Mammary epithelial cell (primary cell): ENCODE data around the gene CACNA1D.

Experiments
- CTCF ChIP-seq, 2 donors: IDR thresholded peaks in 1 of 2; conservative IDR thresholded peaks in 1 of 2; 2 replicates each; pipeline ENCODE4 v1.5.1; 2011 to 2012; ENCODE audit warnings: inconsistent platforms in 2 of 2, low read length in 2 of 2, mild to moderate bottlenecking in 2 of 2, control low read depth in 1 of 2, low read depth in 1 of 2; ENCODE audit not compliant: insufficient read depth in 1 of 2; ENCODE audit errors: extremely low read depth in 1 of 2
- EZH2 ChIP-seq: IDR thresholded peaks from 2 replicates; pipeline ENCODE4 v1.6.1; 2012; ENCODE audit warnings: low read length, inconsistent platforms, borderline replicate concordance

DNA sequence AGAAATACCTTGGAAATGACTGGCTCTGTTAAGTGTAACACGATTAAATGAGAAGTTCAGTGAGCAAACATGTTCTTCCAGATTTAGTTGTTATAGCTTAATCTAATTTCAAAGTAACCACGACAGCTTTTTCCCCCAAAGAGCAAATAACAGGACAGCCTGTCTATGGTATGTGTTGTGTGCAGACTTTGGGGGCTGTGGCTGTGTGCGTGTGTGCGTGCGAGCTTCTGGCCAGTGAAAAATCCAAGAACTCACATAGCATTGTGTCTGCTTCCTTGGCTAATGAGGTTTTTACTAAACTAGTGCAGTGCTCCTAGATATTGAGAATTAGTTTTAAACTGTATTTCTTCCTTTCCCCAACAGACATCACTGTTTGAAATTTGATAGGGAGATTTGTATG, 167.1 kb downstream of the CACNA1D start:
- no peak for TF ChIP-seq CTCF (conservative IDR thresholded peaks at IDR 0.05 in 1 of 2, IDR thresholded peaks at IDR 0.05 in 1 of 2; ENCODE audit: extremely low read depth in 1 of 2, insufficient read depth in 1 of 2, low read depth in 1 of 2, low read length in 2 of 2)
- no peak for TF ChIP-seq EZH2
